ENCODE data around the gene KIF20B. TPM values are rescaled to one million over a fixed set of nuclear protein-coding genes. Genes with fewer than 3 reads are reported as not detected.

Gene KIF20B
- total RNA-seq, 1 experiment from 2014 or later, result 50.2 TPM

GRCh38 chr10:89738551-89739209 is 37.3 kb downstream of the KIF20B start:
- Histone ChIP-seq H3K79me2 (ENCODE audit: insufficient read depth, low read length) (0 out of 2 replicates have a peak, but pooled peaks cover 5% of the 10 kb centered on the region), H3K4me3 (replicated peaks in 1 of 2; ENCODE audit: low read depth in 1 of 2, low read length in 2 of 2) (no peak overlapping the region), H3K4me2 (ENCODE audit: low read length) (no peak overlapping the region), H3K27me3 (ENCODE audit: insufficient read depth, low read length) (no peaks in the 10 kb centered on the region), H3K9ac (ENCODE audit: low read length) (no peak overlapping the region), H3K27ac (ENCODE audit: low read depth, low read length) (no peak overlapping the region), H4K20me1 (ENCODE audit: insufficient read depth) (no peaks in the 10 kb centered on the region), H3K4me1 (ENCODE audit: control insufficient read depth in 1 of 2, insufficient read depth in 2 of 2, low read length in 2 of 2) (no peaks in the 10 kb centered on the region), H3K9me3 (ENCODE audit: control insufficient read depth in 1 of 2, insufficient read depth in 1 of 2, low read depth in 1 of 2, low read length in 2 of 2) (no peaks in the 10 kb centered on the region), H2AFZ (ENCODE audit: low read depth, low read length, poor library complexity, severe bottlenecking) (no peak overlapping the region), H3K9me2 (ENCODE audit: insufficient read depth) (no peaks in the 10 kb centered on the region), H3K36me3 (ENCODE audit: control insufficient read depth in 1 of 2, insufficient read depth in 2 of 2, low read length in 2 of 2) (peaks cover 18 to 25% of the 10 kb centered on the region in 2 experiments)
- intact Hi-C loops (cut with micrococcal nuclease), result no loop called here
- RAD21 ChIA-PET (ENCODE audit: low non-redundant PET in 1 of 2, low total read pairs in 2 of 2, uncharacterized antibody in 2 of 2, unreplicated experiment in 2 of 2), result no interaction called here
- ATAC-seq (no peak), DNase-seq (ENCODE audit: low read depth, low spot score) (no peak)
- POLR2A ChIA-PET, result no interaction called here
- CTCF ChIA-PET, result no interaction called here
- TF ChIP-seq POLR2A (IDR thresholded peaks at IDR 0.05; ENCODE audit: borderline replicate concordance, extremely low read depth, insufficient read depth, insufficient read length) (no peak), RAD21 (IDR thresholded peaks at IDR 0.05; ENCODE audit: low read depth) (no peak), CEBPB (IDR thresholded peaks at IDR 0.05; ENCODE audit: low read depth) (no peak), EZH2phosphoT487 (IDR thresholded peaks at IDR 0.05; ENCODE audit: borderline replicate concordance) (no peak), SRF (IDR thresholded peaks at IDR 0.05; ENCODE audit: low read depth) (no peak), ZBTB33 (IDR thresholded peaks at IDR 0.05; ENCODE audit: extremely low read depth, insufficient replicate concordance, low read length) (no peak), SIN3A (IDR thresholded peaks at IDR 0.05; ENCODE audit: low read depth) (no peak), EGR1 (IDR thresholded peaks at IDR 0.05; ENCODE audit: low read depth) (no peak)
- BruUV-seq (replicated peaks), result no TSS peak
